GM19099 (cell line): ENCODE measurements around the gene GINM1.

Experiments used
- POLR2A ChIP-seq: IDR thresholded peaks from 3 replicates; pipeline ENCODE4 v1.6.1; 2011; ENCODE audit warnings: low read depth; ENCODE audit not compliant: insufficient read length; ENCODE audit errors: extremely low read depth

GINM1 gene, protein sequence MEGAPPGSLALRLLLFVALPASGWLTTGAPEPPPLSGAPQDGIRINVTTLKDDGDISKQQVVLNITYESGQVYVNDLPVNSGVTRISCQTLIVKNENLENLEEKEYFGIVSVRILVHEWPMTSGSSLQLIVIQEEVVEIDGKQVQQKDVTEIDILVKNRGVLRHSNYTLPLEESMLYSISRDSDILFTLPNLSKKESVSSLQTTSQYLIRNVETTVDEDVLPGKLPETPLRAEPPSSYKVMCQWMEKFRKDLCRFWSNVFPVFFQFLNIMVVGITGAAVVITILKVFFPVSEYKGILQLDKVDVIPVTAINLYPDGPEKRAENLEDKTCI

DNA sequence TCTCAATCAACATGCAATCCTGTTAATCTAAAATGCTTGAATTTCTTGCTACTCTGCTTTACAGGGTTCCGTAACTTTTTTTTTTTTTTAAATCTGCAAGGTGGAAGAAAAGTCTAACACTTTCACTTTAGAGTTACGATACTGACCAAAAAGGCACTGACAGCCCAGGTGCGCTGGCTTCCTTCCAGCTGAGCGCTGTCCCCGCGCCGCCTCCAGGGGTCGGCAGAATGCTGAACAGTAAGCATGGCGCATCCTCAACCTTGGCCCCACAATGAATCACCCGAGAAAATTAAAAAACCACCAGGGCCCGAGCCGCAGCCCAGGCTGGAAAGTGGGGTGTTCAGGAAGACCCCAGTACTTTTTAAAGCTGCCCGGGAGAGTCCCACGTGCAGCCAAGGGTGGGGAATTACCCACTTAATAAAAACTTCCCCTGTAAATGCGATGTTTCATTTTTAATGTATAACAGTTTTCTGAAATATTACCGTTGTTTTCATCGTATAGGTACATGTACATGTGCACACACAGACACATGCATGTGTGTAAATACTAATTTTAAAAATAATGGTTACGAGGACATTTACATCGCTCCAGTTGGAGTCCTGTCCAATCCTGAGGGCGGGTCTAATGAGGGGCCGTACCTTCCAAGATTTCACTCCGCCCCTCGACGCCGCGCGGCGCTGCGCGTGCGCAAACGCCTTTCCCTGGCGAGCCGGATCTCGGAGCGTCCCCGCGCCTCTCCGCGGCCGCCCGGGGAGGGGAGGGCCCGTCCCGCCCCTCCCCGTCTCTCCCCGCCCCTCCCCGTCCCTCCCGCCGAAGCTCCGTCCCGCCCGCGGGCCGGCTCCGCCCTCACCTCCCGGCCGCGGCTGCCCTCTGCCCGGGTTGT is at the start of gene GINM1:
TSS of gene GINM1 (plus strand) at position 849 of the 883 bp plus-strand sequence. CDS start 40 bp downstream, outside the sequence.
- no peak for TF ChIP-seq POLR2A

DNA sequence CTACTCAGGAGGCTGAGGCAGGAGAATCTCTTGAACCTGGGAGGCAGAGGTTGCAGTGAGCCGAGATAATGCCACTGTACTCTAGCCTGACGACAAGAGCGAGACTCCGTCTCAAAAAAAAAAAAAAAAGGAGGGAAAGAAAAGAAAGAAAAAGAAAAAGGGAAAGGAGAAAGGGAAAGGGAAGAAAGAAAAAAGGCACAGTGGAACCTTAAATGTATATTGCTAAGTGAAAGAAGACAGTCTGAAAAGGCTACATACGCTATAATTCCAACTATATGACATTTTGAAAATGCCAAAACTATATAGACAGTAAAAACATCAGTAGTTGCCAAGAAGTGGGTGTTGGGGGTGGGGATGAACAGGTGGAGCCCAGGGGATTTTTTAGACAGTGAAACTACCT is 36.5 kb upstream of the GINM1 start:
- TF ChIP-seq POLR2A: no peak

DNA sequence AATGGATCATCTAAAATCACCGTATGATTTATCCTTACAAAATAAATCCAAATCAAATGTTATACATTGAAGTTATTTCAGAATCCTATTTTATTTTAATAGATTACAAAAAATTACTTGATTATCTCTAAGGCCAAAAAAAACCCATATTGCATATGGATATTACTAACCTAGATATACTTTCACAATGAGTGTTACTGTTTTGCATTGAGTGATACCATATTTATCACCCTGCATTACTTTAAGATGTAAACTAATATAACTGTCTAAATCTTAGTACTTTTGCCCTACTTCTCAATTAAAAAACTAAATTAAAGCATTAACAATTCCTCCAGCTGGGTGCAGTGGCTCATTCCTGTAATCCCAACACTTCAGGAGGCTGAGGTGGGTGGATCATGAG is 31.4 kb upstream of the GINM1 start:
- no peak for TF ChIP-seq POLR2A

DNA sequence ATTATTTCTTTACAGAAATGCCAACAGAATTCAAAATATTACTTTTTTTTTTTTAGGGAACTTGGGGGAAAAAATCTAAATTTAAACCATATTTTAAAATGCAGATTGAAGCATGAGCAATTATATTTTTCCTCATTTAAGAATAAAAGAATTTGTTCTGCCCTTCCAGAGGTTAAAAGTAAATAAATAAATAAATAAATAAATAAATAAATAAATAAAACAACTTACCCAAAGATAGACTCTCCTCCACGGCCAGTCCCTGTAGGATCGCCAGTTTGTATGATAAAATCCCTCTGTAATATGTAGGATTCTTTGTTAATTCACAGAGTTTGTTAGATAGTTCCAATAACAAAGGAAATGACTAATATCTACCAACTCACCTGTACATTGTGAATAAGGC is 25.0 kb upstream of the GINM1 start:
- TF ChIP-seq POLR2A: no peak

DNA sequence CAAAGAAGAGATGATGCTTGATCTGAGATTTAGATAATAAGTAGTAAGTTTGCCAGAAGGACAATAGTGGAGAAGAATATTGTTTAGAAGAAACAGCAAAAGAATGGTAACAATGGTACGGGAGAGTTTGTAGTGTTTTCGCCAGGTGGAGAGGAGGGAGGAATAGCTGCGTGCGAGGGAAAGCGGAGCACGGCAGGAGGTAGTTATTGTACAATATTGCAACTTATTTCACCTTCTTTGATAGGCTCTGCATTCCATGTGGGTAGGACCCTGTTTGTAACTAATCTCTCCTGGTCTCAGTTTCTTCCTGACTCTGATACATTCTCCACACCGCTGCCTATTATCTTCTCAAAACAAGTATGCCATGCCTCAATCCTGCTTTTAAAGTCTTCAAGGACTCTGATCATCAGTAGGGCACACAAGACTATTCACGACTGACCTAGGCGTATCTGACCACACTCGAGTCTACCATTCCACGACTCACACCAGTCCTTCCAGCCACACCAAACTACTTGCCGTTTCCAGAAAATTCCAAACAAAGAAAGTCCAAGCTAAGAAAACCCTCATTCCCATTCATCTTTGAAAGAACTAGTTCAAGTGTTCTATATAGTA is 21.4 kb upstream of the GINM1 start:
- no peak for TF ChIP-seq POLR2A

DNA sequence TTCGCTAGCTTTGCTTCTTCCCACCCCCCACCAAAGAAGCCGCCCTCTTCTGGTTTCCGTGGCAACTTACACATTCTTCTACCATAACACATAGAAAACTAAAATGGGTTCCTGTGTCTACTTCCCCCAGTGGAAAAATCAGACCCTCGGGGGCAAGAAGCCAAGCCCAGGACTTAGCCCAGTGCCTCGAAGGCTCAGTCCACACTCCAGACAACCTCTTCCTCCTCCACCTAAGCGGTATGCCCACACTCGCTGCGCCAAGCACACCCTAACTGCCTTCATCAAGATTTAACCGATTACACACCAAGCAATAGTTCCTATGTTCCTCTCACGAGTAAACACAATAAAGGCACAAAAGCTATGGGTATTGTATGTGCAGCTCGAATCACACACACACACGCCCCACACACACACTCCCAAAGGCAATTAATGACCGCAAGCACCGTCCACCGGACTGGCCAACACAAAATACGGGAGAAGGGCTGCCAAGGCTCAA is 20.9 kb upstream of the GINM1 start:
- TF ChIP-seq POLR2A: no peak

DNA sequence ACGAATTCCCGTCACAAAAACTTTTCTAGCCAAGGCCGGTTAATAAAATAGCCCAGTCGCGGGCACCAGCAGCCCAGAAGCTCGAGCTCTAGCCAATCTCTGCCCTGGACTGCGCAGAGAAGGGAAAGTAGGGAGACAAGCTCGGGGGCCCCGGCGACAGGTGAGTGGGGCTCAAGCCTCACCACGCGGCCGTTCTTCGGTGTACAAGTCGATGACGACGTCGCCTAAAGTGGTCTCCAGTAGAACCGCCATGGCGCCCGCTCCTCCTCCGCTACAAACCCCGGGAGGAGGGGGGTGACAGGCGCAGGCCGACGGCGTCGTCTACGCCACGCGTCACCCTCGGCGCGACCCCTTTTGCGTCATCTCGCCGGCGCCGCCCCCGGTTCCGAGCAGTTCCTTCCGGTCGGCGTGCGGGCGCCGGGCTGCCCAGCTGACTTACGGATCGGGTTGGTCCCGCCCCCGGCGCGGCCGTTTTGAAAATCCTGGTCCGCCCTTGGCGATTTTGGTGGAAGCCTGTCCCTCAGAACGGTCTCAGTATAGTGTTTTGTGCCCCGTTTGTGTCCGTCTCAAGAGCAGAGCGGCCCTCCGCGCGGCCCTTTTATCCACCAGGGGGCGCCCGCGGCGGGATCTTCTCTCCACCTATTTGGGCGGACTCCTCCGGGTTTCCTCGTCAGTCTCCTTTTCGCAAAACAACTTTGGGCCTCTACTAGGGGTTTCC is 20.3 kb upstream of the GINM1 start, which contains the start of gene PPIL4:
TSS of gene PPIL4 (minus strand) at position 290 of the 718 bp plus-strand sequence. CDS start at position 252, 38 bp downstream.
- peak; percentile 88 for TF ChIP-seq POLR2A

DNA sequence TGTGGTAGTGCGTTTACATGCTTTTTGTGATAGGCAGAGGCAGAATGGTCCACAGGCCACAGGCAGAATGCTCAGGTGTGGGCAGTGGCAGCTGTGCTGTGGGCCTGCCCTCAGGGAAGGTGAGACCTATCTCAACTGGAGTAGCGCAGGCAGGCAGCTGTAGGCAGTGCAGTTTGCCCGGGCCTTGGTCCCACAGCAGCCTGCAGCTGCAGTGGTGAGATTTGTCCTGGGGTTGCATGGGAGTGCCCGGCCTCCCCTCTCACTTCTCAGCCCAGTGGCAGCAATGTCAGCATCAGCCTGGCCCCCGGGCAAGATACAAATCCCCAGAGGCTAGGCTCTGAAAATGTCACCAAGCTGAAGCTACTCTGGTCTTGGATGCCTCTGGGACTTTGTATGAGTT is 14.3 kb upstream of the GINM1 start:
- no peak for TF ChIP-seq POLR2A

DNA sequence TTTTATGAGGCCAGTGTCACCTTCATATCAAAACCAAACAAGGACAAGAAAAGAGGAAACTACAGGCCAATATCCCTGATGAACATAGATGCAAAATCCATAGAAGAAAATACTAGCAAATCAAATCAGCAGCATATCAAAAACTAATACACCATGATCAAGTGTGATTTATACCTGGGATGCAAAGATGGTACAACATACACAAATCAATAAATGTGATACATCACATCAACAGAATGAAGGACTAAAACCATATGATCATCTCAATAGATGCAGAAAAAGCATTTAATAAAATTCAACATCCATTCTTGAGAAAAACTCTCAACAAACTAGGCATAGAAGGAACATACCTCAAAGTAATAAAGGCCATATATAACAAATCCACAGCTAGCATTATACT is 8.1 kb upstream of the GINM1 start:
- no peak for TF ChIP-seq POLR2A

DNA sequence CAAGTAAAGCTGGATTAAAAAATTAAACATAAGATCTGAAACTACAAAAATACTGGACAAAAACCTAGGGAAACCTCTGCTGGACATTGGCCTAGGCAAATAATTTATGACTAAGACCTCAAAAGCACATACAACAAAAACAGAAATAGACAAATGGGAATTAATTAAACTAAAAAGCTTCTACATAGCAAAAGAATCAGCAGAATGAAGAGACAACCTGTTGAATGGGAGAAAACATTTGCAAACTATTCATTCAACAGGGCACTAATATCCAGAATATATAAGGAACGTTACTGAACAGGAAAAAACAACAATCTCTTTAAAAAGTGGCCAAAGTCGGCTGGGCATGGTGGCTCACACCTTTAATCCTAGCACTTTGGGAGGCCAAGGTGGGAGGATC is 6.8 kb upstream of the GINM1 start:
- no peak for TF ChIP-seq POLR2A

DNA sequence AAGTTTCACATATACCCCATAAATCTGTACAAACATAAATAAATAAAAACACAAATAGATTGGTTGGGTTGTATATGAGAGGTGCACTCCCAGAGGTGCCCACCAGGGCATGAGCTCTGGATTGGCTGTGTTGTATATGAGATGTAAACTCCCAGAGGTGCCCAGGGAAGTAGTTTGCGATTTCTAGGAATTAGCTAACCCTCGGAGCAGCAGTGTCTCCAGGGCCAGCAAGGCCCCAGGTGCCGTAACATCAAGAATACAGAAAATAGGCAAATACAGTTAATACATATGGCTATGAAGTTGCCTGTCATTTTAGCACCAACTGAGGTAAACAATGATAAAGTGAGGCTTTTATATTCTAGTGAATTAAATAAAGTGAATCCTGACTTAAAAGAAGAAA is 5.4 kb upstream of the GINM1 start:
- no peak for TF ChIP-seq POLR2A

DNA sequence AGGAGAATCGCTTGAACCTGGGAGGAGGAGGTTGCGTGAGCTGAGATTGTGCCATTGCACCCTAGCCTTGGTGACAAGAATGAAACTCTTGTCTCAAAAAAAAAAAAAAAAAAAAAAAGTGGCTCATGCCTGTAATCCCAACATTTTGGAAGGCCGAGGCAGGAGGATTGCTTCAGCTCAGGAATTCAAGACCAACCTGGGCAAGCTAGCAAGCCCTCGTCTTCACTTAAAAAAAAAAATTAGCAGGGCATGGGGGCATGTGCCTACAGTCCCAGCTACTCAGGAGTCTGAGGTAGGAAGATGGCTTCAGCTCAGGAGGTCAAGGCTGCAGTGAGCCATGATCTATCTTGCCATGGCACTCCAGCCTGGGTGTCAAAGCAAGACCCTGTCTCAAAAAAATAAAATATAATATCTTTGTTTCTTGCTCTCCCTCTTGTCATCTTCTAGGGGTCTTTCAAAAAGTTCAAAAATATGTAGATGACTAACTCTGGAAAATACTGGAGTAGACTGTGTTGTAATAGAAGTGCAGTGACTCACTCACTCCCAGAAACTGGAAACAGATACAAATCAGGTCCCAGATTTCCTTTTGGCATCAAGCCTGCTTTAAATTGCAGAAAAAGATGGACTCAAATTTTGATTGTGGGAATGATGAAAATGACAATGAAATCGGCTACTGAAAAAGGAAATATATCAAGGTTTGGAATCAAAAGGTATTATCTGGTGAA is 2.8 kb upstream of the GINM1 start:
- TF ChIP-seq POLR2A: no peak

DNA sequence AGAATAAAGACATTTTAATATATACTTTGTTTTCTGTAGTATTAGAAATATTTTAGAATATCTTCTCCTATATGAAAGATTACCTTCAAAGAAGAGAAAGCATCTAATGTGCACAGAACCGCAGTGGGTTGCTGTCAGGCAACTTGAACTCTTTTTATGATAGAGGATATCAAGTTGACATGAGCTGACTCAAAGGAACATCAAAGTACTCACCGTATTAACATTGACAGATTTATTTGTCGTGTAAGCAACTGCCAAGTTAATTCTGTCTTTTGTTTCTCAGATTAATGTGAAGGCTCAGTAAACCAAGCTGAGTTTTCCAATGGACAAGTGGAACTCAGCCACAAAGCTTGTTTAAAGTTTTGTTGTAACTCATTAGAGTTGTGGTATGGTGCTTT is 2.2 kb upstream of the GINM1 start:
- TF ChIP-seq POLR2A: no peak
